IPS-NIHi7 (cell line): ENCODE results near the gene ANAPC4.

Source experiments
- DNase-seq: peaks from one replicate; pipeline ENCODE4 v3.0.0; 2012; ENCODE audit warnings: mixed read lengths; ENCODE audit errors: extremely low spot score

Gene ANAPC4

GRCh38 chr4:25378437-25378743 lies 1.3 kb downstream of the ANAPC4 start:
- DNase-seq: no peak

GRCh38 chr4:25379591-25379990 lies 2.5 kb downstream of the ANAPC4 start:
- DNase-seq: no peak

GRCh38 chr4:25383647-25384046 lies 6.6 kb downstream of the ANAPC4 start:
- DNase-seq: no peak

- DNase-seq: no peak
Measured at GRCh38 chr4:25386926-25387325, 9.9 kb downstream of the ANAPC4 start.

GRCh38 chr4:25397305-25397704 lies 20.2 kb downstream of the ANAPC4 start:
- no peak for DNase-seq

GRCh38 chr4:25399510-25399909 lies 22.4 kb downstream of the ANAPC4 start:
- no peak for DNase-seq

- no peak for DNase-seq
Measured at GRCh38 chr4:25401066-25401465, 24.0 kb downstream of the ANAPC4 start.

GRCh38 chr4:25402521-25402920 lies 25.5 kb downstream of the ANAPC4 start:
- no peak for DNase-seq

GRCh38 chr4:25403699-25404098 lies 26.6 kb downstream of the ANAPC4 start:
- no peak for DNase-seq

GRCh38 chr4:25405453-25405852 lies 28.4 kb downstream of the ANAPC4 start:
- DNase-seq: no peak

GRCh38 chr4:25406081-25406692 lies 29.1 kb downstream of the ANAPC4 start:
- no peak for DNase-seq

- no peak for DNase-seq
Measured at GRCh38 chr4:25410820-25411529, 33.9 kb downstream of the ANAPC4 start.

- no peak for DNase-seq
Measured at GRCh38 chr4:25413261-25413660, 36.2 kb downstream of the ANAPC4 start.

GRCh38 chr4:25417014-25417413 lies 40.0 kb downstream of the ANAPC4 start:
- no peak for DNase-seq

GRCh38 chr4:25420931-25421330 lies 43.9 kb downstream of the ANAPC4 start:
- DNase-seq: no peak

GRCh38 chr4:25421816-25422525 lies 44.9 kb downstream of the ANAPC4 start:
- no peak for DNase-seq

- no peak for DNase-seq
Measured at GRCh38 chr4:25423548-25423947, 46.5 kb downstream of the ANAPC4 start.

GRCh38 chr4:25424539-25425228 lies 47.6 kb downstream of the ANAPC4 start:
- no peak for DNase-seq

- no peak for DNase-seq
Measured at GRCh38 chr4:25425361-25425760, 48.3 kb downstream of the ANAPC4 start.

GRCh38 chr4:25427871-25428270 lies 50.8 kb downstream of the ANAPC4 start:
- DNase-seq: peak; percentile 31

GRCh38 chr4:25430630-25431029 lies 53.6 kb downstream of the ANAPC4 start:
- DNase-seq: no peak

GRCh38 chr4:25433966-25434827 lies 57.1 kb downstream of the ANAPC4 start:
- DNase-seq: no peak
